Stimulated activated CD4-positive, alpha-beta T cell treated with anti-CD3 and anti-CD28 coated beads, Interleukin-12 subunit alpha, Interleukin-12 subunit beta, amount 100 ng/mL, for 48 hours (primary cell): Measurements from ENCODE around the gene JPH4.

Experiments
- DNase-seq, 3 donors: peaks; one replicate each; pipeline ENCODE4 v3.0.0-alpha.2; 2020; ENCODE audit warnings: low read depth in 2 of 3, low spot score in 1 of 3

The JPH4 gene

DNA sequence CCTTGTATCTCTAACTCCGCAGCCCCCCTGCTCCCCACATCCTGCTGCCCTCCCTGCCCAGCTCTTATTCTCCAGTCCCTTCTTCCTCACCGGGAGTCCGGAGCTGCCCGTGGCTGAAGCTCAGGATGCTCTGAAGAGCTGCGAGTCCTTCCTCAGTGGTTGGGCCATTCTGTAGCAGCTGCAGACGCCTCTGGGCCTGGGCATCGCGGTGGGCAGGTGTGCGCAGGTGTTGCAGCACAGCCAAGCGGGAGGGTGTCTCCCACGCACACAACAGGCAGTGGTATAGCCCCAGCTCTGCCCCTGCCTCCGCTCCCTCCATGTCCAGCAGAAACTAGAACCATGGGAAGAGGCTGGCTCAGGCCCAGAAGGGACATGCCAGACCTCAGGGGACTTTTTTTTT is 47.2 kb downstream of the JPH4 start:
- DNase-seq, result no peak

DNA sequence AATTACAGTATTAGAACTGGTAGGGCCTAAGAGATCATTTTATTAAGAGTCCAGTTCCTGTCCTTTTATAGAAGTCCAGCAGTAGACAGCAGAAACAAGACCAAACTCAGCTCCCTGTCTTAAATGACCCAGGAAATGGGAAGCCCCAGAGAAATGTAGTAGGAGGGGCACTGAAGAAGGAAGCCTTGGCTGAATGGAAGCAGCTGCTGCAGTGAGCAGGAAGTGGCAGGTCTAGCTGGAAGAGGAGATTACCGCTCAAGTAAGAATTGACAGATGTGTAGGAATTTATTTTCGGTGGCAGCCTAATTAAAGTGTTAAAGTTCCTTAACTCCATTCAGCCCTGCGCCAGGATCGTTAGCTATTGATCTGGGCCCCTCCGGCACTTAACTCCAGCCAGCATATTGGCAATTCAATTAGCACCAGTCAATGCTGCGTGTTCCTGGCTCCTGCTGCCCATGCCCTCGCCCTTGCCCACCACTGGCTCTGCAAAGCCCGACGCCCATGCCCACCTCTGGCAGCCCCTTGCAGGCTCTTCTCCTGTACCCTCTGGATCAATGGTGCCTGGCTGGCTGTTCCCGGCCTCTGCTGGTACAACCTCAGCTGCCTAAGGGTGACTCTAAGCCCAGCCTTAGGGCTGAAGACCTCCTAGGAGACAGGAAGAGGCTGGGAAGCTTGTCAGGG is 48.1 kb downstream of the JPH4 start:
- DNase-seq, result no peak

GRCh38 chr14:23529016-23529415 is 49.6 kb downstream of the JPH4 start:
- DNase-seq, result no peak

DNA sequence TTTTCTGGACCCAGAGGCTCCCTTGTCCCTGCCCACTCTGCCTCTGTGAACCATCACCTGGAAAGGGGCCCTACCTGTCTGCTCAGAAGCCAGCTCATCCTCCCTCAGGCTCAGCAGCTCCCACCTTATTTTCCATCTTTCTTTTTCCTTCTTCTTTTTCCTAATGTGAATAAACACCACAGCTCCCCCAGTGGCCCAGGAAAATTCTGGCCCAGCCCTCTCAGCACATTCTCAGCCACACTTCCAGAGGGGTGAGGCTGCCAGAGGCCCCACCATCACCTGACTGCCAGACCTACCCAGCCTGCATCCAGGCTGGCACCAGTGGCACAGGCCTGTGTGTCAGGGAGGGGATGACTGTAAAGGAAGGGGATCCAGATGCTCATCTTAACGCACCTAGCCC is 50.0 kb downstream of the JPH4 start:
- no peak for DNase-seq

DNA sequence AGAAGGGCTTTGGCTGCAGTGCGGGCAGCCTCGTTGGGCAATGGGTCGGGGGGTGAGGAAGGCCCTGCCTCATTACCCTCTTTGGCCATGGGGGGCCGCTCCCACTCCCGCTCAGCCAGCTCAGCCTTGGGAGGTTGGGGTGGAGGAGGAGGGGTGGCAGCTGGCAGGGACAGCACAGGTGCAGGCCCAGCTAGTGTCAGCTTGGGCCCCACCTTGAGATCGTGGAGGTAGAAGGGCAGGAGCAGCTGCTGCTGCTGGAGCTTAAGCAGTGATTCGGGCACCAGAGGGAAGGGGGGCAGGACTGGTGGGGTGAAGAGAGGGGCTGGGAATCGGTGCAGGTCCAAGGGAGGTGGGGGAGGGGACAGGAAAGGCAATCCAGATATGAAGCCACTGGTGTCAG is 53.0 kb downstream of the JPH4 start:
- DNase-seq, result no peak

- DNase-seq, result no peak
Observed at GRCh38 chr14:23524954-23525353, 53.6 kb downstream of the JPH4 start.

DNA sequence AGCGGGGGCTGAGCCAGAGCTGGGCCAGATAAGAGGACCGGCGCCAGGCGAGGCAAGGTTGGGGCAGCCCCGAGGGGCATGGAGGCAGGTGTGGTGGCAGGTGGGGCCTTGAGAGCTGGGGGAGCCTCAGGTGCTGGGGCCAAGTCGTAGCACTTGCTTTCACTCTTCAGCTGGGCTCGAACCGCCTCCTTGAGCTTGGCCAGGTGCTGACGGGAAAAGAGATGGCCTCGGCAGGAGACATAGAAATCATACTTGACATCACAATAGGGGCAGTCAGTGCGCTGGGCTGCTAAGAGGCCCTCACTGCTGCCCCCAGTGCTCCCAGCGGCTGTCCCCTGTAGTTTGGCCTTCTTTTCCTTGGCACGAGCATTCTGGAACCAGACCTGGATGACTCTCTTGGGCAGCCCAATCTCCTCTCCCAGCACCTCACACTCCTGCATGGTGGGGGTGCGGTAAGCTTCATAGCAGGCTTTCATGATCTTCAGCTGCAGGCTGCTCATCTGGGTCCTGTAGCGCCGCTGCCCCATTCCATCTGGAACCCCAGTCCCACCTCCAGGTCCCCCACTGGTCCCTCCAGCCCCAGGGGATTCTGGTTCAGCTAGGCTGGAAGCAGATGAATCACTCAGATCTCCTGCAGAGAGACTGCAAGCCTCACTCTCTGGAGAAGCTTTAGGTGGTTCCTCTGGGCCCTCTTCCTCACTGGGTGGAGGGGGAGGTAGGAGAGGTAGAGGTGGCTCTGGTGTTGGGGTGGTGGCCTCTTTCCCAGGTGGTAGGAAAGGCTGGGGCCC is 55.2 kb downstream of the JPH4 start:
- no peak for DNase-seq

- no peak for DNase-seq
Observed at GRCh38 chr14:23522643-23523198, 55.9 kb downstream of the JPH4 start.

DNA sequence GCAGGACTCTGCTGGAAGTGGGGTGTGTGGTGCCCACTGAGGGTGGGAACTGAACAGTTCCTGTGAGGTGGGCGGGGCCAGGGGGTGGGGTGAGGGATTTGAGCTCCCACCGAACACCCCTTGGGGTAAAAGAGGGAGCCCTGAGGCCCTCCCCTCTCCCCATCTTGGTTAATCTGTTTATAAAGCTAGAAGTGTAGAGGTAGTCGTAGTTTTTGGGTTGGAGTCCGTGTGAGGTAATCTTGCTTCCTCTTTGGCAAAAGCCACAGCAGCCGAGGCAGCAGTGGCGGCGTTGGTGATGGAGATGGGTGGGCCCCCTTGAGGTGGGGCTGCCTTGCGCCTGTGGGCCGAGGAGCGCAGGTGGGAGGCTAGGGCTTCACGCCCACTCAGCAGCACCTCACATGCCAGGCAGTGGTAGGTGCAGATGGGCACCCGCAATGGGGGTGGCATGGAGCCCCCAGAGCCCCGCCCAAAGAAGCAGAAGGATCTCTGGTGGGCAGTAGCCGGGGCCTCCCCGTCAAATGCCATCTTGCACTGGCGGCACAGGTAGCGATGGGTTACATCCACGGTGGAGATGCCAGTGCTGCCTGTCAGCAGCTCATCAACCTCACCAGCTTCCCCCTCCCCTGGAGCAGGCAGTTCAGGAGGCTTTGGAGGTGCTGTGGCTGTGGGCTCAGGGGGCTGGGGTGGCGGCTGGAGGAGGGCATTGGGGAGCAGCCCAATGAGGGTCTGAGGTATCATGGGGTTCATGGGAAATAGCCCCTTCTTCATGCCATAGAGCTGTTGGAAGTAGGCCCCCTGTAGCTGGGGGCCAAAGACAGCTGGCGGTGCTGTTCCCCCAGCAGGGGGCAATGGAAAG is 56.6 kb downstream of the JPH4 start:
- DNase-seq, result no peak

DNA sequence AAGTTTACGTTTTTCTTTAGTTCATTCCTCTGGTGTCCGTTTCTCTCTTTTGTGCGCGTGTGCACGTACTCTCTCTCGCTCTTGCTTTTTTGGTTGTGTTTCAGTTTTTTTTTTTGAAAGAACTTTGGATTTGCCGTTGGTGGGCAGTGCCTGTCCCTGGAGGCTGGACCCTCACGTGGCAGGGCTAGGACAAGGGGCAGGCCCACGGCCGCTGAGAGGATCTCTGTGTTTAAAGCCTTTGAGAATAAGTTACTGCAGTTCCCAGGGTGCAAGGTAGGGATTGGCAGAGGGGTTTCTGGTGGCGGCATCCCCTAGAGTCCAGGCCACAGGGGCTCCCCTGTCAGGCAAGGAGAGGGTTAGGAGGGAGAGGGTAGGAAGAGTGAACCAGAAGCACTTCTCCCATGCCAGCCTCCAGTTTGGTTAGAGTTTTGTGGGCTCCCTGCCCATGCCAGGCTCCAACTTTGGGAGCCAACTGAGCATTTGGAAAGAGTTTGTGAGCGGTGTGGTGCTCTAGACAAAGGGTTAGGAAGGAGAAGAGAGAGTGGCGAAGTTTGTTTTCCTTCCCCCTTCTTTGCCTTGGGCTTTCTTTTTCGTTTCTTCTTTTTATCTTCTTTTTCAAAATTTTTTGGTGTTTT is 57.6 kb downstream of the JPH4 start:
- no peak for DNase-seq

- DNase-seq, result no peak
Observed at GRCh38 chr14:23518709-23519108, 59.9 kb downstream of the JPH4 start.
